B cell (primary cell): ENCODE results near the gene RCHY1.

Experiments
- EZH2 ChIP-seq: IDR thresholded peaks from 2 replicates; pipeline ENCODE4 v1.6.1; 2012; ENCODE audit warnings: borderline replicate concordance, low read depth, mild to moderate bottlenecking, moderate library complexity, low read length; ENCODE audit not compliant: insufficient read depth, poor library complexity, severe bottlenecking
- TF ChIP-seq, protein P1 (sequence below): fragments of 200-600 bp; IDR thresholded peaks from one replicate; pipeline ENCODE4 v1.8.0; 2022; ENCODE audit warnings: antibody characterized with exemption, mild to moderate bottlenecking

DNA sequence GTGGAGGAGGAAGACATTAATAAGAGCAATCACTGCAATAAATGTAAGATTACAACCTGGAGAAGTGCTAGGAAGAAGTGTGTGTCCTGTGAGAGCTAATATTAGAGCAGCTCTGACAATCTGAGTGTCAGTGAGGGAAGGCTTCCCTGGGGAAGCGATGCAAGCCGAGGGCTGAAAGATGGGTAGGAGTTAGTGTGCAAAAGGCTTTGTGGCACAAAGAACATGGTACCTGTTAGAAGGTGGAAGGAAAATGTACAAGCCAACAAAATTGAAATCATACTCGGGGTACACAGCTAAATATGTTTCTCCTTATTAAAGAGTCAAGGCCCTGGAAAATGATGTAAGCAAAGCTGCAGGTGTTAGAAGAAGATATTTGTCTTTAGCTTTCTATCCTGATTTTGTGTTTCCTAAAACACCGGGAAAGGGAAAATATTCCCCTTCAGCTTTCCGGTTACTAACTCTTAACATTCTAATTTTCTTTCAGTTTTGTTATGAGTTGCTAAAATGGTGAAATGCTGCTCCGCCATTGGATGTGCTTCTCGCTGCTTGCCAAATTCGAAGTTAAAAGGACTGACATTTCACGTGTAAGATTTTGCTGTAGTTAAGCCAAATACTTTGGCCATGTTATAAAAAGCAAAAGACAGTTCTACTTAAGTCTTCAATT lies 878 bp upstream of the RCHY1 start:
- TF ChIP-seq, protein P1, sequence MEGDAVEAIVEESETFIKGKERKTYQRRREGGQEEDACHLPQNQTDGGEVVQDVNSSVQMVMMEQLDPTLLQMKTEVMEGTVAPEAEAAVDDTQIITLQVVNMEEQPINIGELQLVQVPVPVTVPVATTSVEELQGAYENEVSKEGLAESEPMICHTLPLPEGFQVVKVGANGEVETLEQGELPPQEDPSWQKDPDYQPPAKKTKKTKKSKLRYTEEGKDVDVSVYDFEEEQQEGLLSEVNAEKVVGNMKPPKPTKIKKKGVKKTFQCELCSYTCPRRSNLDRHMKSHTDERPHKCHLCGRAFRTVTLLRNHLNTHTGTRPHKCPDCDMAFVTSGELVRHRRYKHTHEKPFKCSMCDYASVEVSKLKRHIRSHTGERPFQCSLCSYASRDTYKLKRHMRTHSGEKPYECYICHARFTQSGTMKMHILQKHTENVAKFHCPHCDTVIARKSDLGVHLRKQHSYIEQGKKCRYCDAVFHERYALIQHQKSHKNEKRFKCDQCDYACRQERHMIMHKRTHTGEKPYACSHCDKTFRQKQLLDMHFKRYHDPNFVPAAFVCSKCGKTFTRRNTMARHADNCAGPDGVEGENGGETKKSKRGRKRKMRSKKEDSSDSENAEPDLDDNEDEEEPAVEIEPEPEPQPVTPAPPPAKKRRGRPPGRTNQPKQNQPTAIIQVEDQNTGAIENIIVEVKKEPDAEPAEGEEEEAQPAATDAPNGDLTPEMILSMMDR = no peak
- no peak for TF ChIP-seq EZH2
